ENCODE measurements around the gene TMEM167B.

The TMEM167B gene

GRCh38 chr1:109056064-109056463 is 34.5 kb upstream of the TMEM167B start:
- Histone ChIP-seq H3K27ac (ENCODE audit: low read depth in 2 of 2, low read length in 2 of 2) (no peak overlapping the region), H3K4me3 (ENCODE audit: low read length in 2 of 2) (no peak overlapping the region), H3K27me3 (ENCODE audit: control insufficient read depth in 2 of 2, insufficient read depth in 2 of 2, low read length in 2 of 2) (no peaks in the 10 kb centered on the region), H3K9me3 (ENCODE audit: control insufficient read depth in 2 of 2, low read length in 2 of 2) (no peaks in the 10 kb centered on the region), H3K36me3 (ENCODE audit: control insufficient read depth in 2 of 2, insufficient read depth in 2 of 2, low read length in 2 of 2) (no peaks in the 10 kb centered on the region), H3K9ac (ENCODE audit: low read depth in 1 of 2, low read length in 2 of 2) (no peak overlapping the region), H3K4me1 (ENCODE audit: control insufficient read depth in 2 of 2, insufficient read depth in 2 of 2, low read length in 2 of 2) (no peaks in the 10 kb centered on the region)

- Histone ChIP-seq H3K4me1 (ENCODE audit: control insufficient read depth in 2 of 2, insufficient read depth in 2 of 2, low read length in 2 of 2) (no peaks in the 10 kb centered on the region), H3K9me3 (ENCODE audit: control insufficient read depth in 2 of 2, low read length in 2 of 2) (no peaks in the 10 kb centered on the region), H3K27me3 (ENCODE audit: control insufficient read depth in 2 of 2, insufficient read depth in 2 of 2, low read length in 2 of 2) (no peaks in the 10 kb centered on the region), H3K36me3 (ENCODE audit: control insufficient read depth in 2 of 2, insufficient read depth in 2 of 2, low read length in 2 of 2) (peaks cover 1 to 4% of the 10 kb centered on the region in 2 donors), H3K9ac (ENCODE audit: low read depth in 1 of 2, low read length in 2 of 2) (no peak overlapping the region), H3K27ac (ENCODE audit: low read depth in 2 of 2, low read length in 2 of 2) (no peak overlapping the region), H3K4me3 (ENCODE audit: low read length in 2 of 2) (no peak overlapping the region)
Observed at GRCh38 chr1:109059026-109059425, 31.5 kb upstream of the TMEM167B start.

DNA sequence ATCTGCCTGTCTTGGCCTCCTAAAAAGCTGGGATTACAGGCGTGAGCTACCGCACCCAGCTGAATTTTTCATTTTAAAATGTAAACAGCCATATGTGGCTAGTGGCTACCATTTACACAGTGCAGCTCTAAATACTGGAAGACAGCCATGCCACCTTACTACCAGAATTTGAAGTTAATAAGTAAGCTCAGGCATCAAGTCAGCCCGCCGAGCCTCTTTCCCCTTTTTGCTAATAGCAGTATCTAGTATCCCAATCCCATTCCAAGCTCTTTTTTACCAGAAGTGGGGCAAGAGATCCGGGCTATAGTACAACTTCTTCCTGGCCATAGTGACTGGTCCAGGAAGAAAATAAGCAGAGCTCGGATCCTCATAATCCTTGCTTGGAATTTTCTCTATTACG is 29.9 kb upstream of the TMEM167B start:
- Histone ChIP-seq H3K4me3 (ENCODE audit: low read length in 2 of 2) (no peak overlapping the region), H3K9me3 (ENCODE audit: control insufficient read depth in 2 of 2, low read length in 2 of 2) (no peaks in the 10 kb centered on the region), H3K27ac (ENCODE audit: low read depth in 2 of 2, low read length in 2 of 2) (no peak overlapping the region)

DNA sequence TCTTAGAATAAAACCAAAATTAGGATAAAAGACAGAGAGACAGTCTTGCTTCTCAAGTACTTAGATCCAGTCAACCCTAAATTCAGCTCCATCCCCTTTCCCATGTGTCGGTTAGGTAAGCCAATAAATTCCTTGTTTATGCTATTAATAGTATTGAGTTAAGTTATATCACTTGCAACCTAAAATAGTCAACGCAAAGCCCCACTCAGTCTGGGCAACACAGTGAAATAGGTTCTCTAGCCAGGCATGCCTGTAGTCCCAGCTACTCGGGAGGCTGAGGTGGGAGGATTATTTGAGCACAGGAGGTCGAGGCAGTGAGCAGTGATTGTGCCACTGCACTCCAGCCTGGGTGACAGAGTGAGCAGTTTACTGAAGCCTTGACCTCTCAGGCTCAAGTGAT is 29.4 kb upstream of the TMEM167B start:
- Histone ChIP-seq H3K9ac (ENCODE audit: low read depth in 1 of 2, low read length in 2 of 2) (no peak overlapping the region), H3K4me3 (ENCODE audit: low read length in 2 of 2) (no peak overlapping the region), H3K36me3 (ENCODE audit: control insufficient read depth in 2 of 2, insufficient read depth in 2 of 2, low read length in 2 of 2) (peaks cover 7 to 16% of the 10 kb centered on the region in 2 donors), H3K27me3 (ENCODE audit: control insufficient read depth in 2 of 2, insufficient read depth in 2 of 2, low read length in 2 of 2) (no peaks in the 10 kb centered on the region), H3K4me1 (ENCODE audit: control insufficient read depth in 2 of 2, insufficient read depth in 2 of 2, low read length in 2 of 2) (no peaks in the 10 kb centered on the region), H3K9me3 (ENCODE audit: control insufficient read depth in 2 of 2, low read length in 2 of 2) (no peaks in the 10 kb centered on the region), H3K27ac (ENCODE audit: low read depth in 2 of 2, low read length in 2 of 2) (no peak overlapping the region)

More for the DNA sequence above, 29.9 kb upstream of the TMEM167B start:
- Histone ChIP-seq H3K36me3 (ENCODE audit: control insufficient read depth in 2 of 2, insufficient read depth in 2 of 2, low read length in 2 of 2) (peaks cover 6 to 16% of the 10 kb centered on the region in 2 donors), H3K4me1 (ENCODE audit: control insufficient read depth in 2 of 2, insufficient read depth in 2 of 2, low read length in 2 of 2) (no peaks in the 10 kb centered on the region), H3K9ac (ENCODE audit: low read depth in 1 of 2, low read length in 2 of 2) (no peak overlapping the region), H3K27me3 (ENCODE audit: control insufficient read depth in 2 of 2, insufficient read depth in 2 of 2, low read length in 2 of 2) (no peaks in the 10 kb centered on the region)

GRCh38 chr1:109065137-109065536 is 25.4 kb upstream of the TMEM167B start:
- no peak overlapping the region for H3K27ac ChIP-seq (ENCODE audit: low read depth in 2 of 2, low read length in 2 of 2)
- no peaks in the 10 kb centered on the region for H3K4me1 ChIP-seq (ENCODE audit: control insufficient read depth in 2 of 2, insufficient read depth in 2 of 2, low read length in 2 of 2)
- no peaks in the 10 kb centered on the region for H3K27me3 ChIP-seq (ENCODE audit: control insufficient read depth in 2 of 2, insufficient read depth in 2 of 2, low read length in 2 of 2)
- H3K9ac ChIP-seq (ENCODE audit: low read depth in 1 of 2, low read length in 2 of 2): no peak overlapping the region
- H3K36me3 ChIP-seq (ENCODE audit: control insufficient read depth in 2 of 2, insufficient read depth in 2 of 2, low read length in 2 of 2): peaks cover 13 to 30% of the 10 kb centered on the region in 2 donors
- H3K4me3 ChIP-seq (ENCODE audit: low read length in 2 of 2): no peak overlapping the region
- no peaks in the 10 kb centered on the region for H3K9me3 ChIP-seq (ENCODE audit: control insufficient read depth in 2 of 2, low read length in 2 of 2)

DNA sequence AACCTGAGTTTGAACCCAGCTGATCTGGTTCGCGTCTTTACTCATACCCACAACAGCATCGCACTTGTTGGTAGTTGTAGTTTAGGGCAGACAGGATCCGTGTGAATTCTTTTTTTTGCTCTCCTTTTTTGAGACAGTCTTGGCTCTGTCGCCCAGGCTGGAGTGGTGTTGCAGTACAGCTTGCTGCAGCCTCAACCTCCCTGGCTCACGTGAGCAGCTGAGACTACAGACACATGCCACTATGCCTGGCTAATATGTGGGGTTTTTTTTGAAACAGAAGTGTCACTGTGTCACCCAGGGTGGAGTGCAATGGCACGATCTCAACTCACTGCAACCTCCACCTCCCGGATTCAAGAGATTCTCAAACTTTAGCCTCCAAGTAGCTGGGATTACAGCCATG is 22.7 kb upstream of the TMEM167B start:
- Histone ChIP-seq H3K4me3 (ENCODE audit: low read length in 2 of 2) (no peak overlapping the region), H3K27ac (ENCODE audit: low read depth in 2 of 2, low read length in 2 of 2) (no peak overlapping the region), H3K4me1 (ENCODE audit: control insufficient read depth in 2 of 2, insufficient read depth in 2 of 2, low read length in 2 of 2) (no peaks in the 10 kb centered on the region), H3K36me3 (ENCODE audit: control insufficient read depth in 2 of 2, insufficient read depth in 2 of 2, low read length in 2 of 2) (peaks cover 13 to 31% of the 10 kb centered on the region in 2 donors), H3K9me3 (ENCODE audit: control insufficient read depth in 2 of 2, low read length in 2 of 2) (no peaks in the 10 kb centered on the region), H3K27me3 (ENCODE audit: control insufficient read depth in 2 of 2, insufficient read depth in 2 of 2, low read length in 2 of 2) (no peaks in the 10 kb centered on the region), H3K9ac (ENCODE audit: low read depth in 1 of 2, low read length in 2 of 2) (no peak overlapping the region)

DNA sequence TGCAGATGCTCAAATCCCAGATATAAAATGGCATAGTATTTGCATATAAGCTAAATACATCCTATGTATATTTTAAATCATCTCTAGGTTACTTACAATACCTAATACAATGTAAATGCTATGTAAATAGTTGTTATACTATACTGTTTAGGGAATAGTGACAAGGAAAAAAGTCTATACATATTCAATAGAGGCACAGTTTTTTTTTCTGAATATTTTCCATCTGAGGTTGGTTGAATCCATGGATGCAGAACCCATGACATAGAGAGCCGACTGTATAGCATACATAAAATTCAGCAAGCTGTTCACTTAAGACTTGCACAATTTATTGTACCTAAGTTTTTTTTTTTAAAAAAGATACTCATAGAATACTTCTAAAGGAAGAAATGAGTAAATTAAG is 21.3 kb upstream of the TMEM167B start:
- Histone ChIP-seq H3K4me1 (ENCODE audit: control insufficient read depth in 2 of 2, insufficient read depth in 2 of 2, low read length in 2 of 2) (no peaks in the 10 kb centered on the region), H3K27me3 (ENCODE audit: control insufficient read depth in 2 of 2, insufficient read depth in 2 of 2, low read length in 2 of 2) (no peaks in the 10 kb centered on the region), H3K36me3 (ENCODE audit: control insufficient read depth in 2 of 2, insufficient read depth in 2 of 2, low read length in 2 of 2) (peaks cover 10 to 25% of the 10 kb centered on the region in 2 donors), H3K9ac (ENCODE audit: low read depth in 1 of 2, low read length in 2 of 2) (no peak overlapping the region), H3K4me3 (ENCODE audit: low read length in 2 of 2) (no peak overlapping the region), H3K27ac (ENCODE audit: low read depth in 2 of 2, low read length in 2 of 2) (no peak overlapping the region), H3K9me3 (ENCODE audit: control insufficient read depth in 2 of 2, low read length in 2 of 2) (no peaks in the 10 kb centered on the region)

DNA sequence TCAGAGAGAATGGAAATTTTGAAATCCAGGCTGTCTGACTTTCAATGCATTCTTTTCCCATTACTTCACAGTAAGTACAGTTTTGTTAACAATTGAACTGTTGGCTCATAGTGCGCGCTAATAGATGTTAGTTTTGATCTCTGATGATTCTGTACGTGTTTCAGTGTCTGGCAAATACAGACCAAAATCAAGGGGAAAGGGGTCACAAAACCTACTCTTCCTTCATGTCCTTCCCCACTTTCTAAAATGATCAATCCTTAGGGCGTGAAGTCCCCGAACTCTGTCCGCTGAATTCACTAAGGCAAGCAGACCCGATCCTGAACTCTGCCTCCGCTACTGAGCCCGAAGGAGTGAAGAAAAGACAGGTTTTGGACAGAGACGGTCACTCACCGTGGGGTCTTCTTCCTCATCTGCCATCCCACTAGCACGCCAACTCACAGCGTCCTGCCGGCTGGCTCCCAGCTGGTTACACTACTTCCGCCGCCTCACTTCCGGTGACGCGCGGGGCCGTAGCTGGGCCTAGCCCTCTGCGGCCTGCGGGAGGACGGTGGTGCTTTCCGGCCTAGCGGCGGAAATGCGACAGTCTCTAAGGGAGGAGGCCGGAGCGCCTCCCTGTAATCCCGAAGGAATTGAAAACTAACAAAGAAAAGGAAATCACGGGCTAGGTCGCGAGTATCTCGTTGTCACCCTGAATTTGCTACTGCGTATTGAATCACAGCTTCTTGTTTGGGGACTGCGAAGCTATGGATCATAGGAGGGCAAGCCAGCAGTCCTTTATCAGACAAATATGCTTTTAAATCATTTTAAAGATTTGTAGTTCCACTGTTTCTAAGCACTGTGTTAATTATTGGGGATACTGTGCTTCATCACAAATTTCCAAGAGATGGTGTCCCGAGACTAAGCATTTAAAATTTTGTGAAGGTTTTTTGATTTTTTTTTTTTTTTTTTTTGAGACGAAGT is 14.8 kb upstream of the TMEM167B start, which contains the start of gene TAF13:
TSS of gene TAF13 (minus strand) at position 473 of the 960 bp plus-strand sequence. CDS start at position 417, 56 bp downstream.
- Histone ChIP-seq H3K4me1 (ENCODE audit: control insufficient read depth in 2 of 2, insufficient read depth in 2 of 2, low read length in 2 of 2) (peaks cover 7 to 9% of the 10 kb centered on the region in 2 donors), H3K36me3 (ENCODE audit: control insufficient read depth in 2 of 2, insufficient read depth in 2 of 2, low read length in 2 of 2) (peaks cover 0 to 2% of the 10 kb centered on the region in 2 donors), H3K4me3 (ENCODE audit: low read length in 2 of 2) (peak within 1 kb of the TSS; percentile 99 to 100), H3K27ac (ENCODE audit: low read depth in 2 of 2, low read length in 2 of 2) (peak within 1 kb of the TSS; percentile 87 to 93), H3K9me3 (ENCODE audit: control insufficient read depth in 2 of 2, low read length in 2 of 2) (no peaks in the 10 kb centered on the region), H3K27me3 (ENCODE audit: control insufficient read depth in 2 of 2, insufficient read depth in 2 of 2, low read length in 2 of 2) (no peaks in the 10 kb centered on the region), H3K9ac (ENCODE audit: low read depth in 1 of 2, low read length in 2 of 2) (peak within 1 kb of the TSS; percentile 92 to 99)

DNA sequence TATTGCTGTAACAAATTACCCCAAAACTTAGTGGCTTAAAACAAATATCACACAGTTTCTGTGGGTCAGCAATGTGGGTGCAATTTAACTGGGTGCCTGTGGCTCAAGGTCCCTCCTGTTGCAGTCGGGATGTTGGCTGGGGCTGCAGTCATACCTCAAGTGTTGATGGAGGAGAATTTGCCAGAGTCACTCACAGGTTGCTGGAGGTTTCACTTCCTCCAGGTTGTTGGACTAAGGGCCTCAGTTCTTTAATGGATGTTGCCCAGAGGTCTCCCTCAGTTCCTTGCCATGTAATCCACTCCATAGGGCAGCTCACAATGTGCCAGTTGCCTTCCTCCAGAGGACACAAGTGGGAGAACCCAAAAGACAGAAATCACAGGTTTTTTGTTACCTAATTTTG is 12.2 kb upstream of the TMEM167B start:
- no peak overlapping the region for H3K9ac ChIP-seq (ENCODE audit: low read depth in 1 of 2, low read length in 2 of 2)
- no peaks in the 10 kb centered on the region for H3K9me3 ChIP-seq (ENCODE audit: control insufficient read depth in 2 of 2, low read length in 2 of 2)
- no peak overlapping the region for H3K27ac ChIP-seq (ENCODE audit: low read depth in 2 of 2, low read length in 2 of 2)
- H3K27me3 ChIP-seq (ENCODE audit: control insufficient read depth in 2 of 2, insufficient read depth in 2 of 2, low read length in 2 of 2): no peaks in the 10 kb centered on the region
- H3K36me3 ChIP-seq (ENCODE audit: control insufficient read depth in 2 of 2, insufficient read depth in 2 of 2, low read length in 2 of 2): no peaks in the 10 kb centered on the region
- no peak overlapping the region for H3K4me3 ChIP-seq (ENCODE audit: low read length in 2 of 2)
- peaks cover 7 to 9% of the 10 kb centered on the region in 2 donors for H3K4me1 ChIP-seq (ENCODE audit: control insufficient read depth in 2 of 2, insufficient read depth in 2 of 2, low read length in 2 of 2)

DNA sequence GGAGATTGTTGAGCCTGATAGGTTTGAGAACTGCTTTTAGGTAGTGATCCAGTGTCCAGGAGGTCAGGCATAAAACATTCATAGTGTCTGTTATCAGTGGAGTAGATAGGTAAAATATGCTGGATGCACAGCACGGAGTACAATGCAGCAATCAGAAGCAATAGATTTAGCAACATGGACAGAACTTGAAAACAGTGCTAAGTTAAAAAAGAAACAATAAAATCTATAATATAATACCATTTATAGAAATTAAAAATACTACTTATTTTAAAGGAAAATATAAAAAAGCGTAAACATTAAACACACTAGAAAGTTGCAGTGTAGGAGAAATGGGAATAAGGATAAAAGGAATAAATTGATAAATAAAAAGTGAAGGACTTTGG is 11.3 kb upstream of the TMEM167B start:
- no peak overlapping the region for H3K9ac ChIP-seq (ENCODE audit: low read depth in 1 of 2, low read length in 2 of 2)
- no peak overlapping the region for H3K27ac ChIP-seq (ENCODE audit: low read depth in 2 of 2, low read length in 2 of 2)
- no peaks in the 10 kb centered on the region for H3K36me3 ChIP-seq (ENCODE audit: control insufficient read depth in 2 of 2, insufficient read depth in 2 of 2, low read length in 2 of 2)
- H3K4me1 ChIP-seq (ENCODE audit: control insufficient read depth in 2 of 2, insufficient read depth in 2 of 2, low read length in 2 of 2): peaks cover 7 to 9% of the 10 kb centered on the region in 2 donors
- H3K27me3 ChIP-seq (ENCODE audit: control insufficient read depth in 2 of 2, insufficient read depth in 2 of 2, low read length in 2 of 2): no peaks in the 10 kb centered on the region
- H3K9me3 ChIP-seq (ENCODE audit: control insufficient read depth in 2 of 2, low read length in 2 of 2): no peaks in the 10 kb centered on the region
- no peak overlapping the region for H3K4me3 ChIP-seq (ENCODE audit: low read length in 2 of 2)
